ENCODE measurements around the gene FCRLA. TPM values are rescaled to one million over a fixed set of nuclear protein-coding genes. Genes with fewer than 3 reads are reported as not detected.
"Not testable (repeated sequence)": the region's sequence is repeated elsewhere in the genome, so short reads cannot be mapped to it uniquely, and the experiment has no call there.

The FCRLA gene
- total and polyA plus RNA-seq, 2 donors (not counting 1 experiment from before 2014, with no cell fraction given) = 140 to 248 TPM

DNA sequence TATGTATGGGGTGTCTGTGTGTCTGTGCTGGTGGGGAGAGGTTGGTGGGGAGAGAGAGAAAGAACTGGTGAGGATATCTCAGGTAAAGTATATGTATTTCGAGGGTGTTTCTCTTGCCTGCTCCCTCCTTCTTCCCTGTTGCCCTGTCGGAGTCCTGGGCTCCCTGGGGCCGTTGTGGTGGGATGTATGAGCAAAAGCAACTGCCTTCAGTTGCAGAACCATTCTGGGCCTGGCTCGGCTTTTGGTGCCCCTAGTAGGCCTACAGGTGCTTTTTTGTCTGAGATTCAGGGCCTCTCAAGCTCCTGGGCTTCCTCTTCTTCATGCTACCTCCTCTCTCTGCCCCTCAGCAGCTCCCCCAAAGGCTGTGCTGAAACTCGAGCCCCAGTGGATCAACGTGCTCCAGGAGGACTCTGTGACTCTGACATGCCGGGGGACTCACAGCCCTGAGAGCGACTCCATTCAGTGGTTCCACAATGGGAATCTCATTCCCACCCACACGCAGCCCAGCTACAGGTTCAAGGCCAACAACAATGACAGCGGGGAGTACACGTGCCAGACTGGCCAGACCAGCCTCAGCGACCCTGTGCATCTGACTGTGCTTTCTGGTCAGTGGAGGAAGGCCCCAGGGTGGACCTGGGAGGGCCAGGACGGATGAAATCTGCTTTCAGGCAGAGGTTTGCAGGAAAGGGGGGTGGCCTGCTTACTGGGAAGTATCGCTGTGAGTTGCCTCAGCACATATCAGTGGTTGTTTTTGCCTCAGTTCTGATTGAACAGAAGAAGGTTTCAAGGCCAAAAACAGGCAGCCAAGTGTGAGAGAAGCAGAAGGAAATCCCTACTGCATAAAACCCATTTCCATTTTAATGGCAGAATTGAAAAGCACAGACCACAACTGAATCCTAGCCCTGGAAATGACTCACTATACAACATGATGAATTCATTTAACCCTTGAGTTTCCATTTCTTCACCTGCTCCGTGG is 35.7 kb upstream of the FCRLA start:
- H4K20me1 ChIP-seq (ENCODE audit: control insufficient read depth, insufficient read depth, low read length, poor library complexity, severe bottlenecking); intact Hi-C loops (cut with micrococcal nuclease); H3K4me2 ChIP-seq (replicated peaks; ENCODE audit: low read depth, low read length, poor library complexity, severe bottlenecking); H3K79me2 ChIP-seq (ENCODE audit: control insufficient read depth, insufficient read depth, low read length); H2AFZ ChIP-seq (ENCODE audit: insufficient read depth, low read depth, low read length, poor library complexity, severe bottlenecking); H3K4me3 ChIP-seq (ENCODE audit: control extremely low read depth in 1 of 5, extremely low read depth in 1 of 5, insufficient read depth in 1 of 5, low read depth in 2 of 5, low read length in 4 of 5); H3K9me3 Mint-ChIP-seq (ENCODE audit: insufficient read depth); CTCF ChIA-PET; H3K4me1 ChIP-seq (ENCODE audit: control insufficient read depth in 2 of 2, insufficient read depth in 2 of 2, low read length in 2 of 2); H3K27ac ChIP-seq (ENCODE audit: low read length in 2 of 2); H3K27me3 Mint-ChIP-seq; H3K9me3 ChIP-seq (ENCODE audit: control extremely low read depth in 1 of 3, control insufficient read depth in 2 of 3, insufficient read depth in 1 of 3, low read length in 2 of 3); H3K4me1 Mint-ChIP-seq; H3K4me3 Mint-ChIP-seq; POLR2A ChIA-PET; H3K27me3 ChIP-seq (replicated peaks in 1 of 4; ENCODE audit: control extremely low read depth in 1 of 4, control insufficient read depth in 3 of 4, insufficient read depth in 4 of 4, low read length in 3 of 4); H3K9ac ChIP-seq (ENCODE audit: low read length); ATAC-seq (ENCODE audit: low read depth); DNase-seq: not testable (repeated sequence)
- 71% methylated on average over 3 of the region's 15 CpGs for WGBS (ENCODE audit: insufficient coverage)
- peaks cover 0 to 24% of the 10 kb centered on the region in 2 experiments for H3K36me3 ChIP-seq (replicated peaks in 1 of 2; ENCODE audit: control extremely low read depth in 1 of 2, control insufficient read depth in 1 of 2, extremely low read depth in 1 of 2, insufficient read depth in 2 of 2, low read length in 1 of 2)
- H3K27ac Mint-ChIP-seq = peak overlapping the region; percentile 41

DNA sequence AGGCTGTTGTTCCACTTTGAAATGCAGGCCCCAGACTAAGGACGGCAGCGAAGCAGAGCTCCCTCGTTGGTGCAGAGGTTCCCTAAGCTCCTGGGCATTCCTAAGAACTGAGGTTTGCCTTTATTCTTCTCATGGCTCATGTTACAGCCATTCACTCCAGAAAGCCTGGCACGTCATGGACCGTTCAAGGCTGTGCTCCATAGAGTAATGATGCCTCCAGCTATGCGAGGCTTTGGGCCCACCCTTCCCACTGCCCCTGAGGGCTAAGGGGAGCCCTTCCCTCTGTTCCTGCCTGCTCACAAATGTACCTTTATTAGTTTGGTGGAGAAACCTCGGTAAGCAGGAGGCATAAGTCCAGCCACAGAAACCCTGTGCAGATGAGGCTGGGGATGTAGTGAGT is 33.6 kb upstream of the FCRLA start:
- WGBS (ENCODE audit: insufficient coverage) = no CpG with 5 or more reads among the region's 7 CpGs
- H3K4me3 ChIP-seq (ENCODE audit: control extremely low read depth in 1 of 5, extremely low read depth in 1 of 5, insufficient read depth in 1 of 5, low read depth in 2 of 5, low read length in 4 of 5) = not testable (repeated sequence)

DNA sequence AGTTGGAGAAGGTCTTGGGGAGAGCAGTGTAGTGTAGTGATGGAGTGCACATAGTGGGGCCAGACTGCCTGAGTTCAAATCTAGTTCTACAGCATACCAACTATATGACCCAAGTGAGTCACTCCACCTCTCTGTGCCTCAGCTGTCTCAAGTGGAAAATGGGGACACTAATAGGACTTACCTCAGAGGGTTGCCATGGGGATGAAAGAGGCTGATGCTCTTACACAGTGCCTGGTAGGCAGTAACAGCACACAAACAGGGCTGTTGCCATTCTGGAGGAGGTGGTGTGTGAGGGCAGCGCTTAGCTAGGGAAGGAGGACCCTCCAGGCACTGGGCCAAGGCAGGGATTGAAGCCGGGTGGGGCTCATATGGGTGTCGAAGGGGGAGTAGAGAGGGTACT is 32.6 kb upstream of the FCRLA start:
- H3K4me3 Mint-ChIP-seq = not testable (repeated sequence)

More for the DNA sequence above, 33.6 kb upstream of the FCRLA start:
- H3K4me2 ChIP-seq (replicated peaks; ENCODE audit: low read depth, low read length, poor library complexity, severe bottlenecking); H2AFZ ChIP-seq (ENCODE audit: insufficient read depth, low read depth, low read length, poor library complexity, severe bottlenecking); H3K9ac ChIP-seq (ENCODE audit: low read length); H3K27me3 ChIP-seq (replicated peaks in 1 of 4; ENCODE audit: control extremely low read depth in 1 of 4, control insufficient read depth in 3 of 4, insufficient read depth in 4 of 4, low read length in 3 of 4); H3K4me1 Mint-ChIP-seq; intact Hi-C loops (cut with micrococcal nuclease); H3K79me2 ChIP-seq (ENCODE audit: control insufficient read depth, insufficient read depth, low read length); H3K27me3 Mint-ChIP-seq; H3K9me3 ChIP-seq (ENCODE audit: control extremely low read depth in 1 of 3, control insufficient read depth in 2 of 3, insufficient read depth in 1 of 3, low read length in 2 of 3); H3K4me1 ChIP-seq (ENCODE audit: control insufficient read depth in 2 of 2, insufficient read depth in 2 of 2, low read length in 2 of 2); H3K4me3 Mint-ChIP-seq; ATAC-seq (ENCODE audit: low read depth); DNase-seq; H3K27ac ChIP-seq (ENCODE audit: low read length in 2 of 2); POLR2A ChIA-PET; H3K27ac Mint-ChIP-seq; H4K20me1 ChIP-seq (ENCODE audit: control insufficient read depth, insufficient read depth, low read length, poor library complexity, severe bottlenecking); H3K9me3 Mint-ChIP-seq (ENCODE audit: insufficient read depth): not testable (repeated sequence)
- CTCF ChIA-PET = interaction anchor here (0.6 kb wide), 1 partner anchor 364 kb away, joined by 4 read pairs; no protein-coding TSS in a partner anchor
- H3K36me3 ChIP-seq (replicated peaks in 1 of 2; ENCODE audit: control extremely low read depth in 1 of 2, control insufficient read depth in 1 of 2, extremely low read depth in 1 of 2, insufficient read depth in 2 of 2, low read length in 1 of 2) = peaks cover 3 to 37% of the 10 kb centered on the region in 2 experiments

DNA sequence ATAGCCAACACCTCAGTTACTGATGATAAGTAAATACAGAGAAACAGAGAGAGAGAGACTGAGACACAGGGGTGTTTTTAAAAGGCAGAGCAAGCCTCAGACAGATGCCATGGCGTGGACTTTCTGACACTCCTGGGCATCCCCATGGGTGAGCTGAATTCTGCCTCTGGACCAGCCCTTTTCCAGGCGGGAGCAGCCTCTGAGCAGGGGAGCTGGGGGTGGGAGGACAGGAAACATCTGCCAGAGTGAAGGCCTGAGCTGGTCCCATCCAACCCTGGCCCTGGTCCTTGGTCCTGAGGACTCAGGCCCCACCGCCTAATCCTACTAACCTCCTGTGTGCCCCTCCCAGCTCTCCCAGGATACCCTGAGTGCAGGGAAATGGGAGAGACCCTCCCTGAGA is 32.1 kb upstream of the FCRLA start:
- intact Hi-C loops (cut with micrococcal nuclease); H3K9me3 ChIP-seq (ENCODE audit: control extremely low read depth in 1 of 3, control insufficient read depth in 2 of 3, insufficient read depth in 1 of 3, low read length in 2 of 3); CTCF ChIA-PET; H3K9me3 Mint-ChIP-seq (ENCODE audit: insufficient read depth); POLR2A ChIA-PET; H3K4me1 ChIP-seq (ENCODE audit: control insufficient read depth in 2 of 2, insufficient read depth in 2 of 2, low read length in 2 of 2); H3K27me3 ChIP-seq (replicated peaks in 1 of 4; ENCODE audit: control extremely low read depth in 1 of 4, control insufficient read depth in 3 of 4, insufficient read depth in 4 of 4, low read length in 3 of 4); H3K79me2 ChIP-seq (ENCODE audit: control insufficient read depth, insufficient read depth, low read length); H3K9ac ChIP-seq (ENCODE audit: low read length); H3K27me3 Mint-ChIP-seq; H4K20me1 ChIP-seq (ENCODE audit: control insufficient read depth, insufficient read depth, low read length, poor library complexity, severe bottlenecking); H3K27ac ChIP-seq (ENCODE audit: low read length in 2 of 2); H3K4me2 ChIP-seq (replicated peaks; ENCODE audit: low read depth, low read length, poor library complexity, severe bottlenecking); ATAC-seq (ENCODE audit: low read depth); H3K4me3 ChIP-seq (ENCODE audit: control extremely low read depth in 1 of 5, extremely low read depth in 1 of 5, insufficient read depth in 1 of 5, low read depth in 2 of 5, low read length in 4 of 5); H3K27ac Mint-ChIP-seq; DNase-seq; H2AFZ ChIP-seq (ENCODE audit: insufficient read depth, low read depth, low read length, poor library complexity, severe bottlenecking); H3K4me1 Mint-ChIP-seq; H3K4me3 Mint-ChIP-seq: not testable (repeated sequence)
- 100% methylated on average over 2 of the region's 3 CpGs for WGBS (ENCODE audit: insufficient coverage)
- peaks cover 6 to 43% of the 10 kb centered on the region in 2 experiments for H3K36me3 ChIP-seq (replicated peaks in 1 of 2; ENCODE audit: control extremely low read depth in 1 of 2, control insufficient read depth in 1 of 2, extremely low read depth in 1 of 2, insufficient read depth in 2 of 2, low read length in 1 of 2)

More for the DNA sequence above, 32.6 kb upstream of the FCRLA start:
- H3K27ac ChIP-seq (ENCODE audit: low read length in 2 of 2); H3K79me2 ChIP-seq (ENCODE audit: control insufficient read depth, insufficient read depth, low read length); H3K4me2 ChIP-seq (replicated peaks; ENCODE audit: low read depth, low read length, poor library complexity, severe bottlenecking); H3K4me1 Mint-ChIP-seq; H4K20me1 ChIP-seq (ENCODE audit: control insufficient read depth, insufficient read depth, low read length, poor library complexity, severe bottlenecking); ATAC-seq (ENCODE audit: low read depth); H3K9me3 ChIP-seq (ENCODE audit: control extremely low read depth in 1 of 3, control insufficient read depth in 2 of 3, insufficient read depth in 1 of 3, low read length in 2 of 3); POLR2A ChIA-PET; DNase-seq; H2AFZ ChIP-seq (ENCODE audit: insufficient read depth, low read depth, low read length, poor library complexity, severe bottlenecking); H3K27me3 Mint-ChIP-seq; H3K4me3 ChIP-seq (ENCODE audit: control extremely low read depth in 1 of 5, extremely low read depth in 1 of 5, insufficient read depth in 1 of 5, low read depth in 2 of 5, low read length in 4 of 5); H3K9ac ChIP-seq (ENCODE audit: low read length); H3K27me3 ChIP-seq (replicated peaks in 1 of 4; ENCODE audit: control extremely low read depth in 1 of 4, control insufficient read depth in 3 of 4, insufficient read depth in 4 of 4, low read length in 3 of 4); intact Hi-C loops (cut with micrococcal nuclease); H3K9me3 Mint-ChIP-seq (ENCODE audit: insufficient read depth); CTCF ChIA-PET; H3K4me1 ChIP-seq (ENCODE audit: control insufficient read depth in 2 of 2, insufficient read depth in 2 of 2, low read length in 2 of 2): not testable (repeated sequence)
- no CpG with 5 or more reads among the region's 3 CpGs for WGBS (ENCODE audit: insufficient coverage)
- peaks cover 6 to 43% of the 10 kb centered on the region in 2 experiments for H3K36me3 ChIP-seq (replicated peaks in 1 of 2; ENCODE audit: control extremely low read depth in 1 of 2, control insufficient read depth in 1 of 2, extremely low read depth in 1 of 2, insufficient read depth in 2 of 2, low read length in 1 of 2)
- peak overlapping the region; percentile 43 for H3K27ac Mint-ChIP-seq
